AG09319 (cell line): ENCODE data around the gene LPP.

Experiments
- DNase-seq: peaks from one replicate; pipeline ENCODE4 v3.0.0-alpha.2; 2010; ENCODE audit warnings: low read depth; ENCODE audit errors: extremely low read depth
- TF ChIP-seq, protein P1 (sequence below): IDR thresholded peaks from 2 replicates; pipeline ENCODE4 v1.5.1; 2011; ENCODE audit warnings: low read depth, mild to moderate bottlenecking, inconsistent platforms, low read length, moderate library complexity

Gene LPP

DNA sequence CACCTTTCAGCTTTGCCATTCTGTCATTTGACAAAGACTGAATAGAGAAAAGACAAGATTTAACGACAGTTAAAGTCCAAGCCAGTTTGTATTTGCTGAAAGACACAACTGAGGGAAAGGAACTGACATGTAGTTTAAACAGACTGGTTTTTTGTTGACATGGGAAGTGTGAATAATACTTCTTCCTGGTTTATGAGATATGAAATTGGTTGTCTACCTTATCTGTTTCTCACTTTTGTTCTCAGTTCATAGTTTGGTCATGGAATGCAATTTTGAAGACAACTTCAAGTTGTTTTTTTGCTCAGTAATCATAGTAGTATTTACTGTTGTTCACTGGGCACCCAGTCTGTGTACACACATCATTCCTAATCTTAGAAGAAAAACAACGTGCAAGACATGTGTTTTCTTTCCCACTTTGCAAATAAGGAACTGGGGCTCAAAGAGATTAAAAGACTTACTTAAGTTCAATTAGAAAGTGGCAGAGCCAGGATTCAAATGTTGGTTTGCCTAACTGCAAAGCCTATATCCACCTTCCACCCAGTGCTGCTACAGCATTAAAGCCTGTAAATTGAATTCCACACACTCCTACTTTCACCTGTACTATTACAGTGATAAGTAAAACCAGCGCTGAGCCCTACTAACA lies 103.5 kb downstream of the LPP start:
- TF ChIP-seq, protein P1, sequence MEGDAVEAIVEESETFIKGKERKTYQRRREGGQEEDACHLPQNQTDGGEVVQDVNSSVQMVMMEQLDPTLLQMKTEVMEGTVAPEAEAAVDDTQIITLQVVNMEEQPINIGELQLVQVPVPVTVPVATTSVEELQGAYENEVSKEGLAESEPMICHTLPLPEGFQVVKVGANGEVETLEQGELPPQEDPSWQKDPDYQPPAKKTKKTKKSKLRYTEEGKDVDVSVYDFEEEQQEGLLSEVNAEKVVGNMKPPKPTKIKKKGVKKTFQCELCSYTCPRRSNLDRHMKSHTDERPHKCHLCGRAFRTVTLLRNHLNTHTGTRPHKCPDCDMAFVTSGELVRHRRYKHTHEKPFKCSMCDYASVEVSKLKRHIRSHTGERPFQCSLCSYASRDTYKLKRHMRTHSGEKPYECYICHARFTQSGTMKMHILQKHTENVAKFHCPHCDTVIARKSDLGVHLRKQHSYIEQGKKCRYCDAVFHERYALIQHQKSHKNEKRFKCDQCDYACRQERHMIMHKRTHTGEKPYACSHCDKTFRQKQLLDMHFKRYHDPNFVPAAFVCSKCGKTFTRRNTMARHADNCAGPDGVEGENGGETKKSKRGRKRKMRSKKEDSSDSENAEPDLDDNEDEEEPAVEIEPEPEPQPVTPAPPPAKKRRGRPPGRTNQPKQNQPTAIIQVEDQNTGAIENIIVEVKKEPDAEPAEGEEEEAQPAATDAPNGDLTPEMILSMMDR = no peak
- DNase-seq = no peak

DNA sequence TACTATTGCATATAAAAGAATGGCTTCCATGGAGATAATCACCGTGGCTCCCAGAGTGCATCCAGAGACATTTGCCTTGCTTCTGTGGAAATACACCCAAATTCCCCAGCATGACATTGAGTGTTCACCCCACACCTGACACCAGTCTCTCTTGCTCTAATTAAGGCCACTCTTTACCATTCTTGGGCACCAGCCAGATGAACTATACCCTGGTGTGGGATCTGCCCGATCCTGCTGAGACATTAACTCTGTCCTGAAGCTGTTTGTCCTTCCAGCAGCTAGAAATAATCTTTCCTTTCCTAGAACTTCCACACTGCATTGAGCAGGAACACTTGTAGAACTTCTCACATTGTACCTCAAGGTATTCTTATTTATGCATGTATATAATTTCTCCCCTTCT lies 105.2 kb downstream of the LPP start:
- TF ChIP-seq, protein P1 = no peak
- no peak for DNase-seq

DNA sequence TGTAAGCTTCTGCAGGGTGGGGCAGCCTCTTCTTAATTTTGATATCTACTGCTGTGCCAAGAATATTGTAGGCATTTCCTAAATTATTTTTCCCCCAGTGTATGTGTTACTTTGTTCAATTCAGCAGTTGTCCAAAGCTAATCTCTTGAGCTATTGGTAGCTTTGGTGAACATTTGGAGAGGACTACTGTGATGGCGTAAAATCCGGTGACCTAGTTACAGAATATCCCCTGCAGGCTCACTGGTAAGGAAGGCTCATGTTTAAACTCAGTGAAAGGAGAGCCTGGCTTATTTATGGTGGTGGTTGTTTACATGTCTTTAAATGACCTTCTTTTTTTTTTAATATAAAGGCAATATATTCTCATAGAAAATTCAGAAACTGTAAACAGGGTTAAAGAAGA lies 105.6 kb downstream of the LPP start:
- DNase-seq = no peak
- TF ChIP-seq, protein P1 = no peak

DNA sequence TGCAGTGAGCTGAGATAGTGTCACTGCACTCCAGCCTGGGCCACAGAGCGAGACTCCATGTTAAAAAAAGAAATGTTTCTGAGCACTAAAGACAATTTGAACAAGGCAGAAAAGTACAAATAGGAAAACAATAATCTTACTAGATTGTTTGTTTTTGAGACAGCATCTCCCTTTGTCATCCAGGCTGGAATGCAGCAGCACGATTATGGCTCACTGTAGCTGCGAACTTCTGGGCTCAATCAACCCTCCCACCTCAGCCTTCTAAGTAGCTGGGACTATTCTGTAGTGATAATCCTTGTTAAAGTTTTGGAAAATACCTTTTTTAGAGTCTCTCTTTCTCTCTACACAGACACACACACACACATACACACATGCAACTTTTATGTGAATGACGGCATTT lies 107.1 kb downstream of the LPP start:
- TF ChIP-seq, protein P1 = no peak
- DNase-seq = no peak

DNA sequence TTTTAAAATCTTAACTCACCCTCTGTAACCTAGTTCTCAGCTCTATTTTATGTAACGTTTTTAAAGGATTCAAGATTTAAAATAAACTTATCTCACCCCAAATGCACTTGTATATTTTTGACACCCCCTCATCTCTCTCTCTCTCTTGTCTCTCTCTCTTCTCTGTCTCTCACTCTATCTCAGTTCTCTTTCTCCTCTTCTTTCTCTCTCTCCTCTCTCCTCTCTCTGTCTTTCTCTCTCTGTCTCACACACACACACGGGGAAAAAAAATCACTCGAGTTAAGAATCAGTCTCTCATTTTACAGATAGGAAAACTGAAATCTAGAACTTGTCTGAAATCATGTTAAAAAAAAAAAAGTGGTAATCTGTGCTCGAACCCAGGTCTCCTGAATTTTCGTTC lies 108.5 kb downstream of the LPP start:
- no peak for DNase-seq
- TF ChIP-seq, protein P1 = no peak

DNA sequence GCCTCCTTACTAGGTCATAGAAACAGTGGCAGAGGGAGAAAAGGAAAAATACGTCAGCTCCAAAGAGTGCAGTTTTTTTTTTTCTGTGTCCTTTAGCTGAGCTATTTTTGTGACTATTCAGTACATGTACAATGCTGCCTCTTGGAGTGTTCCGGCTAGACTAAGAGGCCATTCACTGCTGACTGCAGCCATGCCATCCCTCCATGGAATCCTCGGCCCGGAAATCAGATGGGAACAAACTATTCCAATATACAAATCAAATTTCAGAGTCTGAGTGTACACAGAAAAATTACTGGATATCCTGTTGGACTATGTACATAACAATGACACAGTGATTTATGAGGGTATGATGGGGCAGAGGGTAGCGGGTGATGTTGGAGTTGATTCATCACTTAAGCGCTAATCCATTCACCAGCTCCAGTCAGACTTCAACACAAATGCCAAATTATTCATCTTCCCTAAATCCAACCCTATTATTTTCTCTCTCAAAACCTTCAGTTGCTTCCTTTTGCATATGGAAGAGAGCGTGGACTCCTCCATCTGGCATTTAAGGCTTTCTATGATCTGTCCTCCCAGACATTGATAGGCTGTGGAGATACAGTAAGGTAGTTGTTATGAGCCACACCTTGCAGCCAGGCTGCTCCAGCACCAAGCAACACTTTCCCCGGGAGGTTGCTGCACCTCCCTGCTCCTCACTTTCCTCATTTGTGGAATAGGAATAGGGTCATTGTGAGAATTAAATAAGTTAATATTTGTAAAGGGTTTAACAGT lies 109.1 kb downstream of the LPP start:
- DNase-seq = no peak

More for the DNA sequence above, 109.1 kb downstream of the LPP start:
- TF ChIP-seq, protein P1 = no peak
